Progenitor cell of endocrine pancreas (in vitro differentiated cells): ENCODE measurements around the gene MRNIP. TPM values are rescaled to one million over a fixed set of nuclear protein-coding genes. Genes with fewer than 3 reads are reported as not detected.

Experiments
- DNase-seq: peaks from one replicate; pipeline ENCODE4 v3.0.0; 2021; ENCODE audit warnings: low spot score; ENCODE audit not compliant: unreplicated experiment
- H3K27ac Mint-ChIP-seq: 2 replicates; pipeline ENCODE4 v1.8.0; 2021; ENCODE audit warnings: mild to moderate bottlenecking, moderate library complexity, mixed read lengths
- H3K27me3 Mint-ChIP-seq: 2 replicates; pipeline ENCODE4 v1.8.0; 2021; ENCODE audit warnings: mixed read lengths
- H3K36me3 Mint-ChIP-seq: 2 replicates; pipeline ENCODE4 v1.8.0; 2022; ENCODE audit warnings: mixed read lengths; ENCODE audit not compliant: insufficient read depth
- H3K4me1 Mint-ChIP-seq: 2 replicates; pipeline ENCODE4 v1.8.0; 2021; ENCODE audit warnings: low read depth, mixed read lengths
- H3K4me3 Mint-ChIP-seq: 2 replicates; pipeline ENCODE4 v1.8.0; 2021; ENCODE audit warnings: low read depth, mild to moderate bottlenecking, moderate library complexity, mixed read lengths
- H3K9me3 Mint-ChIP-seq: 2 replicates; pipeline ENCODE4 v1.8.0; 2021; ENCODE audit warnings: low read depth, mixed read lengths
- total RNA-seq: library from RNA; stranded (reverse); gene quantifications from 2 replicates; pipeline ENCODE4 v1.2.1, GENCODE V29; 2021
- TF ChIP-seq, protein P1 (sequence below): fragments of 200-600 bp; sonication (generic); IDR thresholded peaks from one replicate; pipeline ENCODE4 v1.5.0; 2021; ENCODE audit warnings: antibody characterized with exemption, mild to moderate bottlenecking; ENCODE audit not compliant: unreplicated experiment

The MRNIP gene
- total RNA-seq, 1 donor from 2014 or later, result 63.4 TPM

DNA sequence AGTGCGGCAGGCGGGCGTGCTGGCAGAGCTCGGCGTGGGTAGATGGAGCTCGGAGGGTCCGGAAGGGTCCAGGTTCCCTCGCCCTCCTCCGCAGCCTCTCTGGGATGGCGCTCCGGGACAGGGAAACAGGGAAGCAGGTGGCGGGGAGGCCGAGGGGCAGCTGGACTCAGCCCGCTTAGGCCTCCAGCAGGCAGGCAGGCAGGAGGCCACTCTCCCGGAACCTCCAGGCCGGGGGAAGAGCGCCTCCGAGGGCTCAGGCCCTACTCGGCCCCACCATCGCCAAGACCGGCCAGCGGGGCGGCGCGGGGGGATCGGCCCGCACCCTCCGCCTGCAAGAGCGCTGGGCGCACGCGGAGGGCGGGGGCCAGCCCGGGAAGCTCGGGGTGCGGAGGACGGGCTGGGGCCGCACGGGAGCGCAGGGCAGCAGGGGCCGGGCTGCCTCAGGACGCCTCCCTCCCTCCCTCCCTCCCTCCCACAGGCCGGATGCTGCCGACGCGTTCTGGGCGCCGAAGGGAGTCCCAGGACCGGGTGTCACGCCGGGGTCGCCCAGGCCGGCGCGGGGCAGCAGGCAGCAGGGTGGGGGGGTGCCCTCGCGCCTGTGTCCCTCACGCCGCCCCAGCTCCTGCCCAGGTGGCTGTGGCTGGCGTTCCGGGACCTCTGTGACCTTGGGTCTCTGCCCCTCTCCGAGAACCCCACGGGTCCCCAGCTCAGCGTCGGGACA is 52.9 kb downstream of the MRNIP start:
- Mint-ChIP-seq H3K36me3 (peaks cover 5% of the 10 kb centered on the region), H3K4me3 (peak overlapping the region; percentile 86), H3K9me3 (no peaks in the 10 kb centered on the region), H3K4me1 (peaks cover 15% of the 10 kb centered on the region), H3K27me3 (no peaks in the 10 kb centered on the region), H3K27ac (peak overlapping the region; percentile 84)
- DNase-seq, result no peak
- TF ChIP-seq, protein P1, sequence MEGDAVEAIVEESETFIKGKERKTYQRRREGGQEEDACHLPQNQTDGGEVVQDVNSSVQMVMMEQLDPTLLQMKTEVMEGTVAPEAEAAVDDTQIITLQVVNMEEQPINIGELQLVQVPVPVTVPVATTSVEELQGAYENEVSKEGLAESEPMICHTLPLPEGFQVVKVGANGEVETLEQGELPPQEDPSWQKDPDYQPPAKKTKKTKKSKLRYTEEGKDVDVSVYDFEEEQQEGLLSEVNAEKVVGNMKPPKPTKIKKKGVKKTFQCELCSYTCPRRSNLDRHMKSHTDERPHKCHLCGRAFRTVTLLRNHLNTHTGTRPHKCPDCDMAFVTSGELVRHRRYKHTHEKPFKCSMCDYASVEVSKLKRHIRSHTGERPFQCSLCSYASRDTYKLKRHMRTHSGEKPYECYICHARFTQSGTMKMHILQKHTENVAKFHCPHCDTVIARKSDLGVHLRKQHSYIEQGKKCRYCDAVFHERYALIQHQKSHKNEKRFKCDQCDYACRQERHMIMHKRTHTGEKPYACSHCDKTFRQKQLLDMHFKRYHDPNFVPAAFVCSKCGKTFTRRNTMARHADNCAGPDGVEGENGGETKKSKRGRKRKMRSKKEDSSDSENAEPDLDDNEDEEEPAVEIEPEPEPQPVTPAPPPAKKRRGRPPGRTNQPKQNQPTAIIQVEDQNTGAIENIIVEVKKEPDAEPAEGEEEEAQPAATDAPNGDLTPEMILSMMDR, result no peak

DNA sequence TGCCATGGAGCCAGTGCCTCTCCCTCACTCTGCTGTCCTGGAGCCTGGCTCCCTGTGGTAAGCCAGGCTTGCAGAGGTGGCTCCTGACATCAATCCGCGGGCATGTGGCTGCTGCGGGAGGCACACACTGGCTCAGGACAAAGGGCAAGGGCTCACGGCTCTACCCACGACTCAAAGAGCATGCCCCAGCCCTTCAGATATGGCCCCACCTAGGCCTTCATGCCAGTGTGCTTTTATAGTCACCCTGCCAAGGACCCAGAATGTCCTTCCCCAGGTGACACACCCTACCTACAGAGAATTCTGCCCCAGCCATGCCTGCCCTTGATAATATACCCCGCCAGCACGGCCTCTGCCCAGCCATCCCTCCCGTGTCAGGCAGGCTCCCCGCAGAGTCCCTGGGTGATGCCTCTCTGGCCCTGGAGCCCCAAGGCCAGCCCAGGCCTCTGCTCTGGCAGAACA is 53.5 kb downstream of the MRNIP start:
- DNase-seq, result no peak
- H3K9me3 Mint-ChIP-seq, result no peaks in the 10 kb centered on the region
- peaks cover 5% of the 10 kb centered on the region for H3K36me3 Mint-ChIP-seq
- peak overlapping the region; percentile 84 for H3K27ac Mint-ChIP-seq
- peaks cover 15% of the 10 kb centered on the region for H3K4me1 Mint-ChIP-seq
- TF ChIP-seq, protein P1, result no peak
- no peaks in the 10 kb centered on the region for H3K27me3 Mint-ChIP-seq
- peak overlapping the region; percentile 86 for H3K4me3 Mint-ChIP-seq

DNA sequence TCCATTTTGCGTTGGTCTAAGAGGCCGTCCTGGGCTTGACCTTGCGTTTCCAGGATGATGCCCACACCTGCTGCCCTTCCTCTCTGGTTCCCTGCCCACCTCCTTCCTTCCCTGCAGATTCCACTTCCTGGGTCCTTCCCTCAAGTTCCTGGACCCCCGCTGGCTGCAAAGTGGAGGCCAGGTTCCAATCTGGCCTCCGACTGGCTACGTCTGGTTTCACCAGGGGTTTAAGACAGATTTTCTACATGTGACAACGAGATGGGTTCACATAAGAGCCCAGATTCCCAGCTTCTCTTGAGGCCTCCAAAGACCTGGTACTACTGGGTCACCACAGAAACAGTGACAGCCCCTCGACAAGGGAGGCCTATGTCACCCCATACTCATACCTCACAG is 54.1 kb downstream of the MRNIP start:
- no peaks in the 10 kb centered on the region for H3K9me3 Mint-ChIP-seq
- H3K27me3 Mint-ChIP-seq, result no peaks in the 10 kb centered on the region
- H3K27ac Mint-ChIP-seq, result no peak overlapping the region
- TF ChIP-seq, protein P1, result no peak
- peak overlapping the region; percentile 86 for H3K4me3 Mint-ChIP-seq
- H3K4me1 Mint-ChIP-seq, result peaks cover 15% of the 10 kb centered on the region
- H3K36me3 Mint-ChIP-seq, result peaks cover 5% of the 10 kb centered on the region
- no peak for DNase-seq

DNA sequence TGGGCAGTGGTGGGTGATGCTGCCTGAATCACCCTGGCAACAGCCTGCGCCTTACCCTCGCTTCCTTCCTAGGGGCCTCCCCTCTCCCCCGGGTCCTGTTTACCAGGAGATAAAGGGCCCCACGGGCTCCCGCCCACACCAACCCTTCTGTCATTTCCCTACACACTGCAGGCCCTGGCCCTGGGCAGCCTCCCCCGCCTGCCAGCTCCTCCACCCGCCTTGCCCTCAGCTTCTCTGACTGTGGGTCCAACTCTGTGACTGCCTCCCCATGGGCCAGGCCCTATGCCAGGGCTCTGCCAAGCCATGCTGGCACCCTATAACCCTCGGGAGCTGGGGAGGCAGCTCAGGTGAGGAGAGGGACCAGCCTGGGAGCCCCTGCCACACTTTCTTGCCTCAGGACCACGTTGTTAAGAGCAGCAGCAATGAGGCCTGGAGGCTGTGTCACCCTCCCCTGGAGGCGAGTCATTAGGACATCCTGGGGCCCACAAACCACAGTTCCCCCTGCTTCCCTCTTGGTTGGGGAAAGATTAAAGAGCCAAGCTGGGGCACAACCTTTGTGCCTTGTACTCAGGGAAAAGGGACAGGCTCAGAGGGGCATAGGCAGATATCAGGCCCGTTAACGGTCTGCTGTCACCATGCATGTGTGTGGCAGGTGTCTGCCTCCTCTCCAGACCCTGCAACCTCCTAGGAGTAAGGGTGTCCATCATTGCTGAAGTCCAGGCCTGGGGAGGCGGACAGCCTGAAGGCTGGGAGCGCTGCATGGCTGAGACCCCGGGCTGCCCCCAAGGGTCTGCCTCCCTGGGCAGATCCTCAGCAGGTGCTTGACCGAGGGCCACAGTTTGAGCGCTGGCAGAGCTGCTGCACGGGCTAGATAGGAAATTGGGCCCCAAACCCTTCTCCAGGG is 54.7 kb downstream of the MRNIP start:
- Mint-ChIP-seq H3K4me3 (peak overlapping the region; percentile 35), H3K36me3 (peaks cover 9% of the 10 kb centered on the region), H3K27me3 (no peaks in the 10 kb centered on the region), H3K4me1 (peaks cover 15% of the 10 kb centered on the region), H3K9me3 (no peaks in the 10 kb centered on the region), H3K27ac (no peak overlapping the region)
- TF ChIP-seq, protein P1, result no peak
- DNase-seq, result no peak

DNA sequence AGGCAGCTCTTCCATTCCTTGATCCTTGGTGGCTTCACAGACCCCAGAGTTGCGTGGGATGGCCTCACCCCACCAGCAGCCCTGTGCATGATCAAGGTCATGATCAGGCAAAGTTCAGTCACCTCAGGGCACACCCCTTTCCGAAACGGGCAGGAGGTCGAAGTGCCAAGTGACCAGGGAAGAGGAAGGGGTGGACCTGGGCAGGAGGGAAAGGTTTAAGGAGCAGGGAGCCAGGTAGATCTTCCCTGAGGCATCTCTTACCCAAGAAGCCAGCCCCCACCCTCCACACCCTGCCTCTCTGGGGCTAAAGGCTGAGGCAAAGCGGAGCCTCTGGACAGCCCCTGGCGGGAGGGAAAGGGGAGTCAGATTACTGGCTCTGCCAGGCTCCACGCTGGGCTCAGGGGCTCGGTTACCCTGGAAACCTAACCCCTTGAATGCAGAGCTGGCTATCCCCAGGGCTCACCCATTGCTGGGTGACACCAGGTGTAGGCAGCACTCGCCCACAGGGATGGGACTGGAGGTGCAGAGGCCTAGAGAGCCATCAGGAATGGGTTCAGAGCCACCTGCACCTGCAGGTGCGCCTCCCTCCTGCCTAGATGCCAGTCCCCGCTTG is 55.6 kb downstream of the MRNIP start:
- Mint-ChIP-seq H3K9me3 (no peaks in the 10 kb centered on the region), H3K4me3 (no peak overlapping the region), H3K4me1 (peaks cover 15% of the 10 kb centered on the region), H3K27me3 (no peaks in the 10 kb centered on the region), H3K27ac (no peak overlapping the region), H3K36me3 (peaks cover 9% of the 10 kb centered on the region)
- DNase-seq, result no peak
- TF ChIP-seq, protein P1, result no peak
